Hepatic stellate cell (primary cell): ENCODE results near the gene ZIC4.

Source experiments
- DNase-seq: peaks from one replicate; pipeline ENCODE4 v3.0.0; 2011; ENCODE audit warnings: low spot score

The ZIC4 gene

GRCh38 chr3:147354623-147355022, 51.7 kb downstream of the ZIC4 start:
- no peak for DNase-seq

- no peak for DNase-seq
Observed at GRCh38 chr3:147351301-147351700, 55.0 kb downstream of the ZIC4 start.

- no peak for DNase-seq
Observed at GRCh38 chr3:147348976-147349375, 57.4 kb downstream of the ZIC4 start.

GRCh38 chr3:147343926-147344325, 62.4 kb downstream of the ZIC4 start:
- DNase-seq = no peak

GRCh38 chr3:147341727-147342126, 64.6 kb downstream of the ZIC4 start:
- DNase-seq = no peak

GRCh38 chr3:147336543-147337278, 69.6 kb downstream of the ZIC4 start:
- no peak for DNase-seq
